GM23338 (cell line): ENCODE results near the gene BLOC1S6. TPM values are rescaled to one million over a fixed set of nuclear protein-coding genes. Genes with fewer than 3 reads are reported as not detected.

ENCODE experiments used
- ATAC-seq: fragments of 200-7000 bp; cut with Tn5 transposase; 3 replicates; pipeline ENCODE4 v1.9.1; 2020
- DNase-seq: peaks from one replicate; pipeline ENCODE4 v3.0.0-alpha.2; 2015; ENCODE audit warnings: low spot score
- H2AFZ ChIP-seq: fragments of 200-600 bp; sonication (generic); 2 replicates; pipeline ENCODE4 v1.8.0; 2016; ENCODE audit warnings: antibody characterized with exemption, mild to moderate bottlenecking, moderate library complexity
- H3F3A ChIP-seq: fragments of 200-600 bp; sonication (generic); replicated peaks from 2 replicates; pipeline ENCODE4 v1.8.0; 2017; ENCODE audit warnings: antibody characterized with exemption, mixed run types, low read depth
- H3K27ac ChIP-seq: fragments of 200-600 bp; sonication (generic); 2 replicates; pipeline ENCODE4 v1.6.1; 2016; ENCODE audit warnings: low read depth
- H3K27me3 ChIP-seq: fragments of 200-600 bp; sonication (generic); 2 replicates; pipeline ENCODE4 v1.8.0; 2016; ENCODE audit warnings: mild to moderate bottlenecking, mixed run types, moderate library complexity; ENCODE audit not compliant: insufficient read depth
- H3K36me3 ChIP-seq: fragments of 200-600 bp; sonication (generic); 2 replicates; pipeline ENCODE4 v1.8.0; 2016; ENCODE audit warnings: mild to moderate bottlenecking; ENCODE audit not compliant: insufficient read depth
- H3K4me1 ChIP-seq: fragments of 200-600 bp; sonication (generic); 2 replicates; pipeline ENCODE4 v1.8.0; 2016; ENCODE audit warnings: mild to moderate bottlenecking, moderate library complexity; ENCODE audit not compliant: insufficient read depth
- H3K4me2 ChIP-seq: fragments of 200-600 bp; sonication (generic); 2 replicates; pipeline ENCODE4 v1.7.1; 2017; ENCODE audit warnings: mixed run types
- H3K4me3 ChIP-seq: fragments of 200-600 bp; sonication (generic); 2 replicates; pipeline ENCODE4 v1.6.1; 2016; ENCODE audit warnings: mixed run types
- H3K79me2 ChIP-seq: fragments of 200-600 bp; sonication (generic); replicated peaks from 2 replicates; pipeline ENCODE4 v1.8.0; 2017; ENCODE audit warnings: mild to moderate bottlenecking; ENCODE audit not compliant: insufficient read depth
- H3K9me2 ChIP-seq: fragments of 200-600 bp; sonication (generic); 2 replicates; pipeline ENCODE4 v1.8.0; 2017; ENCODE audit not compliant: insufficient read depth
- H4K20me1 ChIP-seq: fragments of 200-600 bp; sonication (generic); replicated peaks from 2 replicates; pipeline ENCODE4 v1.8.0; 2017; ENCODE audit warnings: mild to moderate bottlenecking; ENCODE audit not compliant: insufficient read depth
- H3K27ac Mint-ChIP-seq: 2 replicates; pipeline ENCODE4 v1.8.0; 2020; ENCODE audit warnings: inconsistent platforms, mild to moderate bottlenecking, moderate library complexity, mixed read lengths
- H3K27me3 Mint-ChIP-seq: 3 replicates; pipeline ENCODE4 v1.8.0; 2022; ENCODE audit warnings: low read depth, mild to moderate bottlenecking, moderate library complexity, mixed read lengths, inconsistent platforms; ENCODE audit not compliant: insufficient read depth, poor library complexity
- H3K36me3 Mint-ChIP-seq: 3 replicates; pipeline ENCODE4 v1.8.0; 2021; ENCODE audit warnings: low read depth, mild to moderate bottlenecking, inconsistent platforms, moderate library complexity, mixed read lengths
- H3K4me1 Mint-ChIP-seq: 3 replicates; pipeline ENCODE4 v1.8.0; 2020; ENCODE audit warnings: mild to moderate bottlenecking, inconsistent platforms, mixed read lengths
- H3K4me3 Mint-ChIP-seq: 3 replicates; pipeline ENCODE4 v1.8.0; 2021; ENCODE audit warnings: moderate library complexity, mild to moderate bottlenecking, inconsistent platforms, mixed read lengths
- H3K9me3 Mint-ChIP-seq: 3 replicates; pipeline ENCODE4 v1.8.0; 2020; ENCODE audit warnings: moderate library complexity, mild to moderate bottlenecking, inconsistent platforms, mixed read lengths
- CREB1 ChIP-seq: fragments of 250-450 bp; sonication (Bioruptor Pico); IDR thresholded peaks from 2 replicates; pipeline ENCODE4 v1.5.0; 2020; ENCODE audit warnings: low read depth, mild to moderate bottlenecking, moderate library complexity
- CTCF ChIP-seq, 2 experiments: fragments of 200-600 bp in 1 of 2; sonication (generic) in 1 of 2; conservative IDR thresholded peaks; 2 replicates each; pipeline versions ENCODE4 v1.5.1 to v1.6.1; 2016 to 2017; ENCODE audit warnings: antibody characterized with exemption in 2 of 2, low read depth in 2 of 2, mild to moderate bottlenecking in 2 of 2, moderate library complexity in 1 of 2
- ETS1 ChIP-seq: IDR thresholded peaks from 2 replicates; pipeline ENCODE4 v1.6.1; 2016; ENCODE audit warnings: antibody characterized with exemption
- EZH2phosphoT487 ChIP-seq: fragments of 200-600 bp; sonication (generic); IDR thresholded peaks from one replicate; pipeline ENCODE4 v1.8.1; 2018; ENCODE audit warnings: antibody characterized with exemption; ENCODE audit not compliant: unreplicated experiment
- JUNB ChIP-seq: IDR thresholded peaks from one replicate; pipeline ENCODE4 v1.6.1; 2016; ENCODE audit warnings: antibody characterized with exemption; ENCODE audit not compliant: unreplicated experiment
- NANOG ChIP-seq: IDR thresholded peaks from 2 replicates; pipeline ENCODE4 v1.6.1; 2016; ENCODE audit warnings: antibody characterized with exemption, borderline replicate concordance
- POLR2AphosphoS5 ChIP-seq: IDR thresholded peaks from 2 replicates; pipeline ENCODE4 v1.6.1; 2016; ENCODE audit warnings: antibody characterized with exemption, low read depth
- REST ChIP-seq: IDR thresholded peaks from one replicate; pipeline ENCODE4 v1.6.1; 2018; ENCODE audit warnings: antibody characterized with exemption; ENCODE audit not compliant: unreplicated experiment
- STAT1 ChIP-seq: IDR thresholded peaks from one replicate; pipeline ENCODE4 v1.6.1; 2016; ENCODE audit warnings: antibody characterized with exemption; ENCODE audit not compliant: unreplicated experiment
- ZNF114 ChIP-seq: fragments of 250-450 bp; sonication (Bioruptor Pico); IDR thresholded peaks from 2 replicates; pipeline ENCODE4 v1.5.0; 2020; ENCODE audit warnings: mild to moderate bottlenecking, moderate library complexity
- ZNF331 ChIP-seq: fragments of 250-450 bp; sonication (Bioruptor Pico); IDR thresholded peaks from 2 replicates; pipeline ENCODE4 v1.5.0; 2020; ENCODE audit warnings: low read depth, mild to moderate bottlenecking, moderate library complexity
- long read RNA-seq: library from polyadenylated mRNA; unstranded; transcript quantifications from one replicate; pipeline ENCODE4 v2.0.0, GENCODE V29; 2020; ENCODE audit not compliant: unreplicated experiment
- polyA plus RNA-seq: library from polyadenylated mRNA; unstranded; fragments of >200 nt; fragmentation: Nextera tagmentation; extraction: Ambion mirVana; gene quantifications from 2 replicates; pipeline ENCODE4 v1.2.1, GENCODE V29; 2016
- total RNA-seq: library from RNA; depleted of rRNA; stranded (reverse); fragments of >200 nt; shearing (Covaris generic); gene quantifications from 2 replicates; pipeline ENCODE4 v1.2.3, GENCODE V29; 2014; rRNA removed

BLOC1S6 gene
- total RNA-seq (28.4 and 31.3 TPM in 2 replicates), polyA plus RNA-seq (17.5 and 20.9 TPM in 2 replicates)
- long read RNA-seq, full-length matches to known transcripts = 13 of 14 reads
- long read RNA-seq, partial matches to known transcripts = 1 of 14 reads
- long read RNA-seq, other reads (novel, unspliced or antisense) = 0 of 14 reads

GRCh38 chr15:45587095-45587862, at the start of gene BLOC1S6:
Gene BLOC1S6, plus strand, starts transcription at chr15:45587379. Its CDS starts 65 bp downstream, at chr15:45587444.
- Histone ChIP-seq H3K27me3 (no peaks in the 10 kb centered on the region), H3F3A (peaks cover 3% of the 10 kb centered on the region; the same call in 1 of the 2 replicates), H3K4me1 (peaks cover 13% of the 10 kb centered on the region), H3K27ac (peak within 1 kb of the TSS; percentile 98), H2AFZ (peak within 1 kb of the TSS; percentile 99), H3K36me3 (no peaks in the 10 kb centered on the region), H3K4me3 (peak within 1 kb of the TSS; percentile 98), H3K9me2 (no peaks in the 10 kb centered on the region), H3K4me2 (peak within 1 kb of the TSS; percentile 99), H4K20me1 (peaks cover 8% of the 10 kb centered on the region; the same call in 1 of the 2 replicates), H3K79me2 (peaks cover 47% of the 10 kb centered on the region)
- Mint-ChIP-seq H3K36me3 (no peaks in the 10 kb centered on the region), H3K4me3 (peak within 1 kb of the TSS; percentile 91), H3K27ac (peak within 1 kb of the TSS; percentile 100), H3K27me3 (peaks cover 13% of the 10 kb centered on the region), H3K4me1 (peaks cover 21% of the 10 kb centered on the region; the same call in 2 of the 3 replicates), H3K9me3 (no peaks in the 10 kb centered on the region)
- peak; percentile 97 for DNase-seq
- ATAC-seq = peak; percentile 95
- TF ChIP-seq ZNF331 (CRISPR knock-in tag) (no peak), ETS1 (no peak), JUNB (no peak), CTCF (conservative IDR thresholded peaks at IDR 0.05; ENCODE audit: low read depth in 2 of 2) (no peak), POLR2AphosphoS5 (peak; percentile 70), CREB1 (CRISPR knock-in tag) (peak; percentile 94), NANOG (no peak)

- no peaks in the 10 kb centered on the region for H3K9me2 ChIP-seq
- no peak for ATAC-seq
- TF ChIP-seq CTCF (conservative IDR thresholded peaks at IDR 0.05; ENCODE audit: low read depth in 2 of 2) (no peak), JUNB (no peak), NANOG (no peak), ZNF114 (CRISPR knock-in tag) (no peak), CREB1 (CRISPR knock-in tag) (no peak), ETS1 (no peak), POLR2AphosphoS5 (no peak), EZH2phosphoT487 (no peak), STAT1 (no peak), REST (no peak)
Observed at GRCh38 chr15:45539680-45540079, 47.5 kb upstream of the BLOC1S6 start.

More at GRCh38 chr15:45539680-45540079, 47.5 kb upstream of the BLOC1S6 start:
- H3K4me1 Mint-ChIP-seq = peaks cover 13% of the 10 kb centered on the region; the same call in 2 of the 3 replicates
- Histone ChIP-seq H3K36me3 (no peaks in the 10 kb centered on the region), H3K79me2 (no peaks in the 10 kb centered on the region), H3F3A (no peaks in the 10 kb centered on the region), H3K4me2 (no peak overlapping the region), H3K4me1 (peaks cover 8% of the 10 kb centered on the region), H3K27ac (no peak overlapping the region), H3K27me3 (no peaks in the 10 kb centered on the region), H3K4me3 (no peak overlapping the region), H2AFZ (no peak overlapping the region), H4K20me1 (no peaks in the 10 kb centered on the region)
- DNase-seq = no peak
- H3K27me3 Mint-ChIP-seq = peaks cover 3% of the 10 kb centered on the region
- no peaks in the 10 kb centered on the region for H3K36me3 Mint-ChIP-seq
- no peak overlapping the region for H3K4me3 Mint-ChIP-seq
- no peak overlapping the region for H3K27ac Mint-ChIP-seq
- no peaks in the 10 kb centered on the region for H3K9me3 Mint-ChIP-seq
